Ovary (tissue), 9 donors: ENCODE data around the gene NR2F2. TPM values are rescaled to one million over a fixed set of nuclear protein-coding genes. Genes with fewer than 3 reads are reported as not detected.

Experiments used
- DNase-seq, 5 donors: peaks; one replicate each; pipeline ENCODE4 v3.0.0-alpha.2; 2019 to 2020
- H3K27ac ChIP-seq, 2 donors: fragments of 200-600 bp; one replicate each; pipeline versions ENCODE4 v1.5.1 to v1.8.0; 2019 to 2022
- H3K27me3 ChIP-seq: fragments of 200-600 bp; one replicate; pipeline ENCODE4 v1.8.0; 2022
- H3K36me3 ChIP-seq: fragments of 200-600 bp; sonication (generic); one replicate; pipeline ENCODE4 v1.5.1; 2019
- H3K4me1 ChIP-seq: one replicate; pipeline ENCODE4 v1.8.1; 2013; ENCODE audit warnings: mild to moderate bottlenecking, moderate library complexity; ENCODE audit not compliant: insufficient read depth
- H3K4me3 ChIP-seq: fragments of 200-600 bp; sonication (generic); one replicate; pipeline ENCODE4 v1.5.1; 2017
- H3K9me3 ChIP-seq, 2 donors: fragments of 200-600 bp in 1 of 2; sonication (generic) in 1 of 2; one replicate each; pipeline versions ENCODE4 v1.5.1 to v1.8.1; 2013 to 2019; ENCODE audit warnings: mild to moderate bottlenecking in 1 of 2, moderate library complexity in 1 of 2
- CTCF ChIP-seq, 3 donors: fragments of 450-650 bp in 2 of 3; fragments of 200-600 bp in 1 of 3; IDR thresholded peaks; one replicate each; pipeline versions ENCODE4 v1.5.1 to v1.8.0; 2016 to 2022; ENCODE audit warnings: antibody characterized with exemption in 3 of 3, mild to moderate bottlenecking in 1 of 3
- EP300 ChIP-seq: sonication (generic); formaldehyde crosslinking; IDR thresholded peaks from one replicate; pipeline ENCODE4 v1.6.1; 2017; ENCODE audit warnings: antibody characterized with exemption
- POLR2A ChIP-seq: fragments of 450-650 bp; IDR thresholded peaks from one replicate; pipeline ENCODE4 v1.6.1; 2017; ENCODE audit warnings: antibody characterized with exemption, mild to moderate bottlenecking, moderate library complexity
- WGBS, 3 donors: extraction: QIAGEN DNeasy Blood & Tissue Kit in 1 of 3; methylation state at CpG; one replicate each; pipeline versions ENCODE4 v1.1.5 to v1.1.7; 2013 to 2017; 5-methylcytosine and 5-hydroxymethylcytosine counted together
- intact Hi-C, 4 donors: fragments of 100-400 bp; cut with DNase I; formaldehyde crosslinking; loops; one replicate each; pipeline versions ENCODE4 v1.11.0 to v1.15.1; 2022 to 2023
- polyA plus RNA-seq, 2 donors: library from polyadenylated mRNA; stranded (reverse); fragments of 200-250 nt in 1 of 2; fragments of 350-450 nt in 1 of 2; fragmentation: Illumina TruSeq in 1 of 2; extraction: RNeasy Lipid Tissue Mini Kit (QIAGEN cat#74804) in 1 of 2; gene quantifications; one replicate each; pipeline ENCODE4 v1.2.3, GENCODE V29; 2013 to 2014
- total RNA-seq, 7 donors: library from RNA; depleted of rRNA in 2 of 7; stranded (reverse); fragments of >200 nt in 2 of 7; fragmentation: NEBNext Ultra II Directional in 3 of 7; extraction: Animal tissue kit (Norgen Biotek cat#: 25700) in 3 of 7; gene quantifications; one replicate each; pipeline versions ENCODE4 v1.1.0 to v1.2.4, GENCODE V29; 2016 to 2023
- donor health status: DM: no; HTN: no; CAD: no; lungs with moderate emphysema.
- donor health status: DM: no; HTN: no; CAD: no.
- donor health status: Bipolar disorder and iron deficiency.
- donor health status: DM: yes; HTN: yes; CAD: no.
- donor health status: DM: no; HTN: no; CAD: no.
- donor health status: DM: yes; HTN: yes; CAD: no.

Gene NR2F2
- total and polyA plus RNA-seq, 9 donors = 68.6 to 424 (median 343) TPM

DNA sequence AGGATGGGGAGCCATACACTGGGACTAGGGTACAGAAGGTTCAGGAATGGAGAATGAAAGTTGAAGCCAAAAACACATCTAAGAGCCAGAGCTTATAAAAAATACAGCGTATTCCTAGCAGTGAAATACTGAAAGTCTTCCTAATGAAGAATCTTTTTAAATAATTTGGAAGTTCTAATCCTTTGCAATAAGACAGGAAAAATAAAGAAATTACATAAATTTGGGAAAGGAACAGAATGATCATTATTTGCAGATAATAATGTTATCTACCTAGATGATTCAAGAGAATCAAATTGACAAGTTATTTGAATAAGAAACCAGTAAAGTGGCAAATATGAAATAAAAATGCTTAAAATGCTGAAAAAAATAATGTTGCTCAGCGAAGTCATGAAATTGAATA lies 32.3 kb upstream of the NR2F2 start:
- intact Hi-C loops = no loop called here
- Histone ChIP-seq H3K27ac (no peak overlapping the region), H3K36me3 (no peaks in the 10 kb centered on the region), H3K4me1 (peaks cover 5% of the 10 kb centered on the region), H3K4me3 (no peak overlapping the region), H3K9me3 (no peaks in the 10 kb centered on the region), H3K27me3 (no peaks in the 10 kb centered on the region)
- WGBS, 3 donors = 94 to 98% (median 98%) methylated on average over 2 of the region's 2 CpGs
- no peak for DNase-seq
- TF ChIP-seq POLR2A (no peak), EP300 (no peak), CTCF (IDR thresholded peaks at IDR 0.05) (no peak)

DNA sequence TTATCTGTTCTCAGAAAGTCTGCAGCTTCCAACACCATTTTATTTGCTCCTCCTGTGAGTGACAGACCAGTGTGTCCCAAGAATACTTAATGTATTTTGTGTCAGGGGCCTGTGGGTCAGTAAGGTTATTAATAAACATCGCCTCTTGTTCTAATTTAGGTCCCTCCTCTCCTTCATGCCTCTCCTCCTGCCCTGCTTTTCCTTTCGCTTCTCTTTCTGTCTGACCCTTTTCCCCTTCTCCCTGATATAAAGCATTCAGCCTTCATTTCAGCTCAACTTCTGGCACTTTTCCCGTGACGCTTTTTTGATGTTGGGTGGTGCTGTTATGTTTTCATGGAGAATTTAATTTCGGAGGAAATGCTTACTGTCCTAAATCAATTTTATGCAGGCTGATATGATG lies 29.7 kb upstream of the NR2F2 start:
- Histone ChIP-seq H3K36me3 (no peaks in the 10 kb centered on the region), H3K4me1 (peaks cover 5% of the 10 kb centered on the region), H3K9me3 (no peaks in the 10 kb centered on the region), H3K4me3 (peak overlapping the region; percentile 25), H3K27ac (peak overlapping the region in 1 of 2 donors; percentile 39), H3K27me3 (no peaks in the 10 kb centered on the region)
- WGBS, 3 donors = 22 to 32% (median 24%) methylated on average over 5 of the region's 5 CpGs
- no peak for DNase-seq
- intact Hi-C loops = no loop called here
- no peak for TF ChIP-seq EP300
- TF ChIP-seq POLR2A = no peak
- no peak for TF ChIP-seq CTCF (IDR thresholded peaks at IDR 0.05)

DNA sequence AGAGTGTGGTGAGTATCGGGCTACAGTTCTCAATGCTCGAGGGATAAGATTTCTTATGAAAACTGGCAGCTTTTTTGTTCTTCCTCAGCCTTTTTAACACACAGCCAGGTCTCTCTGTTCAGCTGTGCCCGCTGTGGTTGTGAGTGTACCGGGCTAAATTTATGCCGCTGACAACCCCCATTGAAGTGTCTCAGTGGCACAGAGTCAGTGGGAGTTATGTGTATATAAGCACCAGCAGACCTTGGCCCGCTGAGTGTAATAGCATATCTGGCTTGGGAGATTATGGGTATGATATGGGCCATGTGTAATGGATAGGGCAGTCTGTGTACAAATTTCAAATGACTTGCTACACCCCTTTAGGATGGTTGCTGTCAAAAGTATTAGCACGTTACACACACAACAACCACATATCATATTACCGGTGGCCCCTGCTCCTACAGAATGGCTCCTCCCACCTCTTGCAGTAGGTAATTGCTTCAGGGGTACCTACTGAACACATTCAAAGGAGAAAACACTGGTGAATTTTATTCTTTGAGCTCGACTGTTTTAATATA lies 26.9 kb upstream of the NR2F2 start:
- 88 to 89% (median 89%) methylated on average over 9 of the region's 9 CpGs for WGBS, 3 donors
- no peaks in the 10 kb centered on the region for H3K36me3 ChIP-seq
- peaks cover 11% of the 10 kb centered on the region for H3K4me1 ChIP-seq
- H3K4me3 ChIP-seq = no peak overlapping the region
- DNase-seq = no peak
- no peaks in the 10 kb centered on the region for H3K9me3 ChIP-seq
- TF ChIP-seq CTCF (IDR thresholded peaks at IDR 0.05) = no peak
- no peak for TF ChIP-seq POLR2A
- no peak for TF ChIP-seq EP300
- no peak overlapping the region for H3K27ac ChIP-seq
- intact Hi-C loops = no loop called here
- no peaks in the 10 kb centered on the region for H3K27me3 ChIP-seq

DNA sequence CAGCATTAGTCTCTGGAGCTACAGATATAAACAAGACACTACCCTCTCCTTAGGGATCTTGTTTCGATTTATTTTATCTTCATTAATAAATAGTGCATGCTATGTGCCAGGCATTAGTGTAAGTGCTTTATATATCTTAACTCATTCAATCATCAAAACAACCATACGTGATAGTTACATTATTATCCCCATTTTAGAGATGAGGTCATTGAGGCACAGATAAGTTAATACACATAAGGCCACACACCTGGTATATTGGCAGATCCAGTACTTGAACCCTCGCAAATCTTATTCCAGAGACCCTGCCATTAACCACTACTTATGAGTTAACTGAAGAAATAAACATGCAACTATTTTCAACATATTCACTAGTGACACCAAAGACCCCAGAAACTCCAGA lies 25.7 kb upstream of the NR2F2 start:
- peaks cover 11% of the 10 kb centered on the region for H3K4me1 ChIP-seq
- H3K27me3 ChIP-seq = no peaks in the 10 kb centered on the region
- DNase-seq = no peak
- intact Hi-C loops = no loop called here
- H3K4me3 ChIP-seq = no peak overlapping the region
- no peaks in the 10 kb centered on the region for H3K9me3 ChIP-seq
- H3K36me3 ChIP-seq = no peaks in the 10 kb centered on the region
- no peak for TF ChIP-seq EP300
- no peak for TF ChIP-seq CTCF (IDR thresholded peaks at IDR 0.05)
- TF ChIP-seq POLR2A = no peak
- WGBS, 3 donors = 63 to 93% (median 93%) methylated on average over 3 of the region's 3 CpGs
- H3K27ac ChIP-seq = no peak overlapping the region
